ENCODE results near the gene CBR4.

DNA sequence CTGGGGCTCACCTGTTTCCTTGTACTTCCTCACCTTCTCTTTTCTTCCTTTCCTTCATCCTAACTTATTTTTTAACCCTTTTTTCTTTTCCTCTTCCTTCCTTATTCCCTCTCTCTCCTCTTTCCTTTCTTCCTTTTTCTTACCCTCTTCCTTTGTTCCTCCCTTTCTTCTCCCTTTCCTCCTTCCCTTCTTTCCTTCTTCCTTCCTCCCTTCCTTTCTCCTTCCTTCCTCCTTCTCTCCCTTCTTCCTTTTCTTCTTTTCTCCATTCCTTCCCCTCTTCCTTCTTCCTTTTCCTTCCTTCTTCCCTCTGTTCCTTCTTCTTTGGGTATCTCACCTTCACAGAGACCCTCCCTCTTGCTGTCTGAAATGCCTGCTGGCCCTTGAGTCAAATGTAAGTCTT is 22.1 kb upstream of the CBR4 start:
- TF ChIP-seq, protein P1, sequence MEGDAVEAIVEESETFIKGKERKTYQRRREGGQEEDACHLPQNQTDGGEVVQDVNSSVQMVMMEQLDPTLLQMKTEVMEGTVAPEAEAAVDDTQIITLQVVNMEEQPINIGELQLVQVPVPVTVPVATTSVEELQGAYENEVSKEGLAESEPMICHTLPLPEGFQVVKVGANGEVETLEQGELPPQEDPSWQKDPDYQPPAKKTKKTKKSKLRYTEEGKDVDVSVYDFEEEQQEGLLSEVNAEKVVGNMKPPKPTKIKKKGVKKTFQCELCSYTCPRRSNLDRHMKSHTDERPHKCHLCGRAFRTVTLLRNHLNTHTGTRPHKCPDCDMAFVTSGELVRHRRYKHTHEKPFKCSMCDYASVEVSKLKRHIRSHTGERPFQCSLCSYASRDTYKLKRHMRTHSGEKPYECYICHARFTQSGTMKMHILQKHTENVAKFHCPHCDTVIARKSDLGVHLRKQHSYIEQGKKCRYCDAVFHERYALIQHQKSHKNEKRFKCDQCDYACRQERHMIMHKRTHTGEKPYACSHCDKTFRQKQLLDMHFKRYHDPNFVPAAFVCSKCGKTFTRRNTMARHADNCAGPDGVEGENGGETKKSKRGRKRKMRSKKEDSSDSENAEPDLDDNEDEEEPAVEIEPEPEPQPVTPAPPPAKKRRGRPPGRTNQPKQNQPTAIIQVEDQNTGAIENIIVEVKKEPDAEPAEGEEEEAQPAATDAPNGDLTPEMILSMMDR (conservative IDR thresholded peaks at IDR 0.05 in 1 of 2, IDR thresholded peaks at IDR 0.05 in 1 of 2; ENCODE audit: low read depth in 1 of 2, low read length in 2 of 2): no peak
- no peak for TF ChIP-seq EZH2 (IDR thresholded peaks at IDR 0.05; ENCODE audit: low read length, missing control alignments)
